VCaP (cell line): ENCODE measurements around the gene SYCP3.

Experiments
- H3K27ac ChIP-seq: fragments of 450-650 bp; 2 replicates; pipeline ENCODE4 v1.5.1; 2017
- CTCF ChIP-seq: fragments of 450-650 bp; conservative IDR thresholded peaks from 2 replicates; pipeline ENCODE4 v1.5.1; 2017; ENCODE audit warnings: mild to moderate bottlenecking, moderate library complexity

Gene SYCP3

GRCh38 chr12:101772012-101772775, 32.9 kb upstream of the SYCP3 start:
- TF ChIP-seq CTCF, result no peak
- H3K27ac ChIP-seq, result peak overlapping the region; percentile 86

GRCh38 chr12:101769865-101770264, 30.6 kb upstream of the SYCP3 start:
- no peak for TF ChIP-seq CTCF
- H3K27ac ChIP-seq, result no peak overlapping the region; the same call in 1 of the 2 replicates

GRCh38 chr12:101768781-101769180, 29.5 kb upstream of the SYCP3 start:
- no peak for TF ChIP-seq CTCF
- peak overlapping the region; percentile 47 for H3K27ac ChIP-seq

GRCh38 chr12:101767537-101767936, 28.3 kb upstream of the SYCP3 start:
- peak overlapping the region; percentile 47 for H3K27ac ChIP-seq
- no peak for TF ChIP-seq CTCF

- no peak for TF ChIP-seq CTCF
These were observed 25.0 kb upstream of the SYCP3 start for GRCh38 chr12:101764051-101764792.

GRCh38 chr12:101763246-101763931, 24.1 kb upstream of the SYCP3 start:
- H3K27ac ChIP-seq, result peak overlapping the region; percentile 87
- TF ChIP-seq CTCF, result no peak

More at GRCh38 chr12:101764051-101764792, 25.0 kb upstream of the SYCP3 start:
- H3K27ac ChIP-seq, result peak overlapping the region; percentile 87

GRCh38 chr12:101761781-101762180, 22.5 kb upstream of the SYCP3 start:
- H3K27ac ChIP-seq, result no peak overlapping the region
- no peak for TF ChIP-seq CTCF
